ENCODE data around the gene DHRS7B. TPM values are rescaled to one million over a fixed set of nuclear protein-coding genes. Genes with fewer than 3 reads are reported as not detected.
"Not testable (repeated sequence)": the region's sequence is repeated elsewhere in the genome, so short reads cannot be mapped to it uniquely, and the experiment has no call there.

The DHRS7B gene
- total RNA-seq, 8 experiments from 2014 or later: 8.3 to 49.4 (median 18.3) TPM

- ATAC-seq (replicated peaks in 6 of 8): peak; percentile 59 to 86 (median 64)
- H3K4me1 ChIP-seq (replicated peaks in 1 of 2): peaks cover 0 to 2% of the 10 kb centered on the region in 2 donors
- no peak overlapping the region for H3K4me3 ChIP-seq
- in situ Hi-C loops (cut with MboI; ENCODE audit: low pct_unique_long_range_greater_than_20kb in 2 of 9, low sequenced_read_pairs in 9 of 9, unreplicated experiment in 9 of 9): no loop called here
- H3K27ac ChIP-seq: no peak overlapping the region
- WGBS, 10 experiments: 0 to 78% (median 20%) methylated on average over 2 to 18 of the region's 25 CpGs; no CpG with 5 or more reads in 1 of the 10 experiments
These were observed 7.4 kb upstream of the DHRS7B start for GRCh38 chr17:21119247-21119918.

- no peak for ATAC-seq (replicated peaks in 6 of 8)
- H3K4me1 ChIP-seq (replicated peaks in 1 of 2): peaks cover 0 to 2% of the 10 kb centered on the region in 2 donors
- H3K4me3 ChIP-seq: no peak overlapping the region
- in situ Hi-C loops (cut with MboI; ENCODE audit: low pct_unique_long_range_greater_than_20kb in 2 of 9, low sequenced_read_pairs in 9 of 9, unreplicated experiment in 9 of 9): no loop called here
- 0% methylated on average over 1 to 2 of the region's 5 CpGs; no CpG with 5 or more reads in 5 of the 10 experiments for WGBS, 10 experiments
- no peak overlapping the region for H3K27ac ChIP-seq
These were observed 6.9 kb upstream of the DHRS7B start for GRCh38 chr17:21119919-21120249.

DNA sequence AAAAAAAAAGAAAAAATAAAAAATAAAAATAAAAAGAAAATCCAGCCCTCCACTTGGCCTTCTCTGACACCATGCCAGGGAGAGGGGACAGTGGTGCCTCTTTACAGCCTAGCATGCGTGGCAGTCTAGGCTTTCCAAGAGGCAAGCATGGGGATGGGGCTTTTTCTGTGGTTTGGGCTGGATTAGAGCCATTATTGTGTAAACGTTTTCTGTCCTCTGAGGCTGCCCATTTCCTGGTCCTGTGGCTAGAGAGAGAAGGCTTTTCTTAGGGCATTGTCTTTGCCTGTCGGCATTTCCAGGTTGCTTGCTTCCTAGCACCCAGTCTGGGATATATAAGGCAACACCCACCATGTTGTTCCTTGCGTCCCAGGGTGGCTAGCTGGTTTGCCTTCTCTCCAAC, 2.7 kb upstream of the DHRS7B start:
- peaks cover 0 to 6% of the 10 kb centered on the region in 2 donors for H3K4me1 ChIP-seq (replicated peaks in 1 of 2)
- in situ Hi-C loops (cut with MboI; ENCODE audit: low pct_unique_long_range_greater_than_20kb in 2 of 9, low sequenced_read_pairs in 9 of 9, unreplicated experiment in 9 of 9): no loop called here
- no peak for ATAC-seq (replicated peaks in 6 of 8)
- WGBS, 10 experiments: 0 to 68% (median 18%) methylated on average over 1 to 3 of the region's 4 CpGs; no CpG with 5 or more reads in 2 of the 10 experiments
- no peak overlapping the region for H3K4me3 ChIP-seq
- H3K27ac ChIP-seq: no peak overlapping the region

DNA sequence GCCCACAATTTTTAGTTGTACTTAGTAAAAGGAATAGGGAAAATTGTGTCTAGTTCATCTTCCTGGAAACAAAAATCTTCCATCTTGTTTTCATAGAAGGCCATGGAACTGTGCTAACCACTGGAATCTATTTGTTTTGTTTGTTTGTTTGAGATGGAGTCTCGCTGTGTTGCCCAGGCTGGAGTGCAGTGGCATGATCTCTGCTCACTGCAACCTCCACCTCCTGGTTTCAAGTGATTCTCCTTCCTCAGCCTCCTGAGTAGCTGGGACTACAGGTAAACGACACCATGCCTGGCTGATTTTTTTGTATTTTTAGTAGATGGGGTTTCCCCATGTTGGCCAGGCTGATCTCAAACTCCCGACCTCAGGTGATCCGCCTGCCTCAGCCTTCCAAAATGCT, 2.2 kb upstream of the DHRS7B start:
- in situ Hi-C loops (cut with MboI; ENCODE audit: low pct_unique_long_range_greater_than_20kb in 2 of 9, low sequenced_read_pairs in 9 of 9, unreplicated experiment in 9 of 9); ATAC-seq (replicated peaks in 6 of 8): not testable (repeated sequence)
- WGBS, 10 experiments: 14 to 90% (median 70%) methylated on average over 1 to 3 of the region's 4 CpGs; no CpG with 5 or more reads in 3 of the 10 experiments

DNA sequence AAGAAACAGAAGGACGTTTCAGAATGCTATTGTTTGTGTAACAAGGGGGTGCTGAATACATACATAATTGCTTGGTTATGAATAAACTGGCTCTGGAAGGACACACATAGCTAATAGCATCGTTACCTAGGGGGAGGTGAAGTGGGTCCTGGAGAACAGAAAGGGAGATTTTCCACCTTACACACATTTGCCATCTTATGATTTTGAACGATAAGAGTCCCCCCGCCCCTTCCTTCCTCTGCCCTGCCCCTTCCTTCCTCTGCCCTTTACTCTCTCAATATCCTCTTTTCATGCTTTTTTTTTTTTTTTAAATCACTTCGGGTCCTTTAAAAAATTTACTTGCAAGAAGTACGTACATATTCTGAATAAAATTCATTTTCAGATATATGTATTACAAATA, 902 bp upstream of the DHRS7B start:
- ATAC-seq (replicated peaks in 6 of 8): no peak
- Histone ChIP-seq H3K27ac (no peak overlapping the region), H3K4me3 (peak overlapping the region in 2 of 5 donors; percentile 69 to 88), H3K4me1 (replicated peaks in 1 of 2) (peaks cover 0 to 3% of the 10 kb centered on the region in 2 donors)
- in situ Hi-C loops (cut with MboI; ENCODE audit: low pct_unique_long_range_greater_than_20kb in 2 of 9, low sequenced_read_pairs in 9 of 9, unreplicated experiment in 9 of 9): loop anchor here in 2 of 9 experiments (25.0 kb wide), 2 partner anchors 111 to 386 kb away; no protein-coding TSS in a partner anchor
- 20 to 83% (median 63%) methylated on average over 1 to 6 of the region's 6 CpGs for WGBS, 10 experiments

More for the DNA sequence above, 2.2 kb upstream of the DHRS7B start:
- H3K4me3 ChIP-seq; H3K4me1 ChIP-seq (replicated peaks in 1 of 2); H3K27ac ChIP-seq: not testable (repeated sequence)

- in situ Hi-C loops (cut with MboI; ENCODE audit: low pct_unique_long_range_greater_than_20kb in 2 of 9, low sequenced_read_pairs in 9 of 9, unreplicated experiment in 9 of 9): loop anchor here in 2 of 9 experiments (25.0 kb wide), 2 partner anchors 110 to 385 kb away; no protein-coding TSS in a partner anchor
- peak overlapping the region; percentile 52 to 95 (median 71) for H3K4me3 ChIP-seq
- ATAC-seq (replicated peaks in 6 of 8): peak in 1 of 8 experiments; percentile 5
- 0 to 48% (median 17%) methylated on average over 2 to 9 of the region's 9 CpGs; no CpG with 5 or more reads in 1 of the 10 experiments for WGBS, 10 experiments
- peak overlapping the region in 1 of 2 donors; percentile 69 for H3K27ac ChIP-seq
- peaks cover 0 to 3% of the 10 kb centered on the region in 2 donors for H3K4me1 ChIP-seq (replicated peaks in 1 of 2)
These were observed 829 bp downstream of the DHRS7B start for GRCh38 chr17:21127509-21128077.

DNA sequence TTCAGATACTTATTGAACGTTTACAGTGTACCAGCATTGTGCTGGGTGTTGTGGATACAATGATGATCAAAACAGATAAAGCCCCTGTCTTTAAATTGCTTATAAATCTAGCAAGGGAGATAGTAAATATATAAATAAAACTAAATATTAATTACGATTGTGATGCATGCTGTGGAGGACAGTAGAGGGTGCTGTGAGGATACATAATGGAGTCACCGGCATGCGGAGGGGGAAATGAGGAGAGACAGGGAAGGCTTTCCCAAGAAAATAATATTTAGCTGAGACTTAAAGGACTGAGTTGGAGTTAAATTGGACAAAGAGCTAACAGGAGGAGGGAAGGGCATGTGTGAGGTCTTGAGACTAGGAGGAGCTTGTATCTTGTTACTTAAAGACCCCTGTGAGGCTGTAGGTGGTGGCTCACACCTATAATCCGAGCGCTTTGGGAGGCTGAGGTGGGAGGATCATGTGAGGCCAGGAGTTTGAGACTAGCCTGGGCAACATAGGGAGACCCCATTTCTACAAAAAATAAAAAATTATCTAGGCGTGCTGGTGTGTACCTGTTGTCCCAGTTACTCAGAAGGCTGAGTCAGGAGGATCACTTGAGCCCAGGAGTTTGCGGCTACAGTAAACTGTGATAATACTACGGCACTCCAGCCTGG, 2.4 kb downstream of the DHRS7B start:
- no peak overlapping the region for H3K27ac ChIP-seq
- ATAC-seq (replicated peaks in 6 of 8): peak in 2 of 8 experiments; percentile 2 to 4
- WGBS, 10 experiments: 47 to 100% (median 87%) methylated on average over 1 to 8 of the region's 9 CpGs
- in situ Hi-C loops (cut with MboI; ENCODE audit: low pct_unique_long_range_greater_than_20kb in 2 of 9, low sequenced_read_pairs in 9 of 9, unreplicated experiment in 9 of 9): loop anchor here in 2 of 9 experiments (25.0 kb wide), 2 partner anchors 108 to 383 kb away; no protein-coding TSS in a partner anchor
- H3K4me1 ChIP-seq (replicated peaks in 1 of 2): peaks cover 0 to 3% of the 10 kb centered on the region in 2 donors
- no peak overlapping the region for H3K4me3 ChIP-seq

- peak in 3 of 8 experiments; percentile 37 to 46 (median 41) for ATAC-seq (replicated peaks in 6 of 8)
- peaks cover 0 to 3% of the 10 kb centered on the region in 2 donors for H3K4me1 ChIP-seq (replicated peaks in 1 of 2)
- H3K27ac ChIP-seq: no peak overlapping the region
- no peak overlapping the region for H3K4me3 ChIP-seq
- 0 to 58% (median 40%) methylated on average over 1 to 4 of the region's 4 CpGs; no CpG with 5 or more reads in 1 of the 10 experiments for WGBS, 10 experiments
- in situ Hi-C loops (cut with MboI; ENCODE audit: low pct_unique_long_range_greater_than_20kb in 2 of 9, low sequenced_read_pairs in 9 of 9, unreplicated experiment in 9 of 9): loop anchor here in 2 of 9 experiments (25.0 kb wide), 2 partner anchors 106 to 381 kb away; no protein-coding TSS in a partner anchor
These were observed 4.4 kb downstream of the DHRS7B start for GRCh38 chr17:21131137-21131536.

- 80 to 100% methylated on average over 1 of the region's 1 CpG; no CpG with 5 or more reads in 8 of the 10 experiments for WGBS, 10 experiments
- Histone ChIP-seq H3K27ac (no peak overlapping the region), H3K4me1 (replicated peaks in 1 of 2) (peaks cover 0 to 3% of the 10 kb centered on the region in 2 donors), H3K4me3 (no peak overlapping the region)
- in situ Hi-C loops (cut with MboI; ENCODE audit: low pct_unique_long_range_greater_than_20kb in 2 of 9, low sequenced_read_pairs in 9 of 9, unreplicated experiment in 9 of 9): loop anchor here in 2 of 9 experiments (25.0 kb wide), 2 partner anchors 105 to 380 kb away; no protein-coding TSS in a partner anchor
- ATAC-seq (replicated peaks in 6 of 8): no peak
These were observed 5.7 kb downstream of the DHRS7B start for GRCh38 chr17:21132428-21132827.

GRCh38 chr17:21134559-21134958, 7.8 kb downstream of the DHRS7B start:
- no peaks in the 10 kb centered on the region for H3K4me1 ChIP-seq (replicated peaks in 1 of 2)
- in situ Hi-C loops (cut with MboI; ENCODE audit: low pct_unique_long_range_greater_than_20kb in 2 of 9, low sequenced_read_pairs in 9 of 9, unreplicated experiment in 9 of 9): loop anchor here in 2 of 9 experiments (25.0 kb wide), 2 partner anchors 103 to 378 kb away; no protein-coding TSS in a partner anchor
- ATAC-seq (replicated peaks in 6 of 8): no peak
- WGBS, 10 experiments: 75 to 100% (median 100%) methylated on average over 1 to 2 of the region's 2 CpGs
- H3K4me3 ChIP-seq: no peak overlapping the region
- H3K27ac ChIP-seq: no peak overlapping the region

- H3K4me3 ChIP-seq: no peak overlapping the region
- in situ Hi-C loops (cut with MboI; ENCODE audit: low pct_unique_long_range_greater_than_20kb in 2 of 9, low sequenced_read_pairs in 9 of 9, unreplicated experiment in 9 of 9): loop anchor here in 2 of 9 experiments (25.0 kb wide), 2 partner anchors 96 to 371 kb away; no protein-coding TSS in a partner anchor
- WGBS, 10 experiments: 74 to 92% (median 84%) methylated on average over 1 to 6 of the region's 6 CpGs; no CpG with 5 or more reads in 2 of the 10 experiments
- peak in 1 of 8 experiments; percentile 16 for ATAC-seq (replicated peaks in 6 of 8)
- peaks cover 0 to 3% of the 10 kb centered on the region in 2 donors for H3K4me1 ChIP-seq (replicated peaks in 1 of 2)
- H3K27ac ChIP-seq: no peak overlapping the region
These were observed 14.1 kb downstream of the DHRS7B start for GRCh38 chr17:21140911-21141310.

GRCh38 chr17:21141331-21141730, 14.6 kb downstream of the DHRS7B start:
- ATAC-seq (replicated peaks in 6 of 8): peak in 2 of 8 experiments; percentile 2 to 9
- 25 to 100% (median 92%) methylated on average over 1 to 2 of the region's 2 CpGs; no CpG with 5 or more reads in 1 of the 10 experiments for whole genome bisulfite sequencing, 10 experiments
- in situ Hi-C loops (cut with MboI; ENCODE audit: low pct_unique_long_range_greater_than_20kb in 2 of 9, low sequenced_read_pairs in 9 of 9, unreplicated experiment in 9 of 9): loop anchor here in 2 of 9 experiments (25.0 kb wide), 2 partner anchors 96 to 371 kb away; no protein-coding TSS in a partner anchor
- Histone ChIP-seq H3K27ac (no peak overlapping the region), H3K4me1 (replicated peaks in 1 of 2) (peaks cover 0 to 3% of the 10 kb centered on the region in 2 donors), H3K4me3 (no peak overlapping the region)

Measured in motor neuron (in vitro differentiated cells).